ENCODE measurements around the gene ATAD5.

DNA sequence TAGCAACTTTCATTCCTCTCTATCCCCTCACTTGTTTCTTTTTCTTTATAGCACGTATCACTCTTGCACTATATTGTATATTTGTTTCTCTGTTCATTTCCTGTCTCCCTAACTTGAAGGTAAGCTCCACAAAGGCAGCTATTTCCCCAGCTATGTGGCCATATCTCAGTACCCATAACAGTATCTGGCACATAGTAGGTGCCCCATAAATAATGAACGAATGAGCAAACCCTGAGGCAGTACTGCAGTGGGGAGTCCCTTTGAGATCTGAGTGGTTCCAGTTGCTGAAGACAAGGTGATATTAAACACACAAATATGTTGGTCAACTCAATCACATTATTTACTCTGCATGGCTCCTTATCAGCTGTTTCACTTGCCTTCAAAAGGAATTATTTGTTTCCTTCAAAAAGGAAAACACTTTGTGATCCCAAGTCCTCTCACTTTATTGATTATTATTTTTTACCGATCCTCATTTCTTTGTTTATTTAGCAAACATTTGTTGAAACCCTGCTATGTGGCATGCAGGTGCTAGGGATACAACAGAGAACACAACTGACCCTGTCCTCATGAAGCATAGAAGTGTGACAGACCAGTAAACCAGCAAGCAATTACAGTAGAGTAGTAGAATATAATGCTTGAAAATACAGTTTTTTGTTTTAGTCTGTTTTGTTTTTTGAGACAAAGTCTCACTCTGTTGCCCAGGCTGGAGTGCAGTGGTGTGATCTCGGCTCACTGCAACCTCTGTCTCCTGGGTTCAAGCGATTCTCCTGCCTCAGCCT is 84.3 kb downstream of the ATAD5 start:
- TF ChIP-seq, protein P1, sequence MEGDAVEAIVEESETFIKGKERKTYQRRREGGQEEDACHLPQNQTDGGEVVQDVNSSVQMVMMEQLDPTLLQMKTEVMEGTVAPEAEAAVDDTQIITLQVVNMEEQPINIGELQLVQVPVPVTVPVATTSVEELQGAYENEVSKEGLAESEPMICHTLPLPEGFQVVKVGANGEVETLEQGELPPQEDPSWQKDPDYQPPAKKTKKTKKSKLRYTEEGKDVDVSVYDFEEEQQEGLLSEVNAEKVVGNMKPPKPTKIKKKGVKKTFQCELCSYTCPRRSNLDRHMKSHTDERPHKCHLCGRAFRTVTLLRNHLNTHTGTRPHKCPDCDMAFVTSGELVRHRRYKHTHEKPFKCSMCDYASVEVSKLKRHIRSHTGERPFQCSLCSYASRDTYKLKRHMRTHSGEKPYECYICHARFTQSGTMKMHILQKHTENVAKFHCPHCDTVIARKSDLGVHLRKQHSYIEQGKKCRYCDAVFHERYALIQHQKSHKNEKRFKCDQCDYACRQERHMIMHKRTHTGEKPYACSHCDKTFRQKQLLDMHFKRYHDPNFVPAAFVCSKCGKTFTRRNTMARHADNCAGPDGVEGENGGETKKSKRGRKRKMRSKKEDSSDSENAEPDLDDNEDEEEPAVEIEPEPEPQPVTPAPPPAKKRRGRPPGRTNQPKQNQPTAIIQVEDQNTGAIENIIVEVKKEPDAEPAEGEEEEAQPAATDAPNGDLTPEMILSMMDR (IDR thresholded peaks at IDR 0.05) = no peak
- no peak for TF ChIP-seq POLR2AphosphoS5 (IDR thresholded peaks at IDR 0.05)
- no peak for TF ChIP-seq EP300 (IDR thresholded peaks at IDR 0.05; ENCODE audit: low read depth)
- no peak for TF ChIP-seq POLR2A (IDR thresholded peaks at IDR 0.05)
